NCI-H510A (cell line): ENCODE measurements around the gene TRAF7.

Experiments
- DNase-seq: peaks from one replicate; lab custom pipeline; 2025; lab: John Stamatoyannopoulos, UW

Gene TRAF7

GRCh38 chr16:2165861-2166260 is 10.3 kb downstream of the TRAF7 start:
- DNase-seq = no peak

DNA sequence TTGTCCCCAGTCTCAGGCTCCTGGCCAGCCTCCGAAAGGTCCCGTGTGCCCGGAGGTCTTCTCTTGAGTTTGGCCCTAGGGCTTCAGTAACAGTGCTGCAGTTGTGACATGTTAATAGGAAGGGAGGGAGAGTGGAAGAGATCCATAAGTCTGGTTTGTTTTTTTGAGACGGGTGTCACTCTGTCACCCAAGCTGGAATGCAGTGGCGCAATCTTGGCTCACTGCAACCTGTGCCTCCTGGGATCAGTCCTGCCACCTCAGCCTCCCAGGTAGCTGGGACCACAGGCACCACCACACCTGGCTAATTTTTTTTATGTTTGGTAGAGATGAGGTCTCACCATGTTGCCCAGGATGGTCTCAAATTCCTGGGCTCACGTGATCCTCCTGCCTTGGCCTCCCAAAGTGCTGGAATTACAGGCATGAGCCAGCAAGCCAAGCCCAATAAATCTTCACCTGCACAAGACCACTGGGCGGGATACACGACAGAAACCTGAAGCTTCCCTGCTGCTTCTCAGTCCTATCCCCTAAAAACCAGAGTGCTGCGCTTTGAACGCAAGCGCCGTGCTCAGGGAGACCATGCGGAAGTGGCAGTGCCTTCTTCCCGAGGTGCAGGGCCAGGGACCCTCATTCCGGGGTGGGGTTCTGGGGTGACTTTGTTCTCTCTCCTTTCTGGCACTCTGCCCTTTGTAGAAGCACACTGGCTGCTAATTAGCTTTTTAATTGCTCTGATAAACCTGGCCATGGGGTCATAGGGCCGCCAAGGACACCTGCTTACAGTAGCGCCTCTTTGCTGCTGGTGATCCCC is 10.9 kb downstream of the TRAF7 start:
- no peak for DNase-seq

- no peak for DNase-seq
Measured at GRCh38 chr16:2167068-2167638, 11.6 kb downstream of the TRAF7 start.

DNA sequence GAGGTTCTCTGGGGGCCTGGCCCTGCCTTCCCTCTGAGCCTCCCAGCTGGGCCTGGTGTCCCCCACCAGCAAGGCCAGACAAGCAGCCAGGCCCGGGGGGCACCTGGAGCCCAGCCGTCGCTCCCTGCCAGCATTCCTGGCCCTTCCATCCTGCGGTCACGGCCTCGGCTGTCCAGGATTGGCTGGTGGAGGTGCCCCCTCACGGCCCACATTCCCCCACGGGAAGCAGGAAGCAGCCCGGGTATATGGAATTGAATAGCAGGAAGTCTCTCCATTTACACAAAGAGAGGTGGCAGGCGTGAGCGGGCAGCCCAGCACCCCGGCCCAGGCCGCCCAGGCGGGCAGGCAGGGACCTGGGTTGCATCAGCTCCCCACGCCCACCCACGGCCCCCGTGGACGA is 14.5 kb downstream of the TRAF7 start:
- no peak for DNase-seq

DNA sequence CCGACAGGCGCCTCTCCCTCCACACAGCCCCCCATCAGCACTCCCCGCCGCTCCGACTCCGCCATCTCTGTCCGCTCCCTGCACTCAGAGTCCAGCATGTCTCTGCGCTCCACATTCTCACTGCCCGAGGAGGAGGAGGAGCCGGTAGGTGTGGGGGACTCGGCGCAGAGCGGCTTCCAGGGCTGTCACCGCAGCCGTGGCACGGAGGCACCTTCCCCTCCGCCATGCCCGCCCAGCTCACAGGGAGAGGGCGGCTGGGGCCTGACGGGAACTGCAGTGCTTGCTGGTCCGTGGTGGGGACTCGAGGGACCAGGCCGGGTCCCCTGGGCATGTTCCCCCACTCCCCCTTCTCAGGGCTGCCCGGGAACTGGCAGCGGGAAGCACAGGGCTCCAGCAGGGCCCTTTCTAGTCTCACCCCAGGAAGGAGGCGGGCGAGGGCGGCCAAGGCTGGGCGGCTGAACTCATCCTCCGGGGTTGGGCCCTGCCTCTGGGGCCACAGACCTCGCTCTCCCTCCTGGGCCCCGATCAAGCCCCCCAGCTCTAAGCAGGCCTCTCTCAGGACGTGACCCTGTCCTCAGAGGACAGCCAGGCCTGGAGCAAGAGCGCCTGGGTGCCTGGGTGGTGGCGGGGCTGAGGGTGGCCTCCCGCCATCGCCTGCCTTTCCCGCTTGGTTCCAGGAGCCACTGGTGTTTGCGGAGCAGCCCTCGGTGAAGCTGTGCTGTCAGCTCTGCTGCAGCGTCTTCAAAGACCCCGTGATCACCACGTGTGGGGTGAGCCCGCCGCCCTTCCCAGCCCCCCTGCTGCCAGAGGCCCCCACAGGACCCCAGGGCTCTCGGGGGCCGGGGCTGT is 15.2 kb downstream of the TRAF7 start:
- DNase-seq = no peak

DNA sequence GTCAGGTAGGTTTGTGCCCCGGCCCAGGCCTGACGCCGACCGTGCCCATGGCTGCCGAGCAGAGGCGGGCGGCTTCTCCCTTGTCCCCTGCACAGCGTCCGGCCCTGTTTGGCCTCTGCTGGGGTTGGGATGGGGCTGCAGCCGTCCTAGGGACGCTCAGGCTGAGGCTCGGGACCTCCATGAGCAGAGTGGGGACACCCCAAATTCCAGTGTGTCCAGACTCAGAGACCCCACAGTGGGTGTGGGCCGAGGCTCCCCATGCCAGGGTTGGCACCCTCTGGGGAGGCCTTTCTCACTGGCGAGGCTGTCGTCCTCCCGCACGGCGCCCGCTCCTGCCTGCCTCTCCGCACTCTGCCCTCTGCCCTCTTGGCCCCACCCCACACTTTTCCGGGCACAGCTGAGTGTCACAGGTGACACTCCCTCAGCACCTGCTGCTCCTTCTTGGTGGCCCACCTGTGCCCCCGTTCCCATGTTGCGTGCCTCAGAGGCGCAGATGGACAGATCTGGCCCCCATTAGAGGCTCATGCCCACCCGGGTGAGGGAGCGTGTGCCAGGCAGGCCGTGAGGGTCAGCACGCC is 16.1 kb downstream of the TRAF7 start:
- DNase-seq = no peak

GRCh38 chr16:2172688-2173335 is 17.2 kb downstream of the TRAF7 start:
- DNase-seq = no peak

DNA sequence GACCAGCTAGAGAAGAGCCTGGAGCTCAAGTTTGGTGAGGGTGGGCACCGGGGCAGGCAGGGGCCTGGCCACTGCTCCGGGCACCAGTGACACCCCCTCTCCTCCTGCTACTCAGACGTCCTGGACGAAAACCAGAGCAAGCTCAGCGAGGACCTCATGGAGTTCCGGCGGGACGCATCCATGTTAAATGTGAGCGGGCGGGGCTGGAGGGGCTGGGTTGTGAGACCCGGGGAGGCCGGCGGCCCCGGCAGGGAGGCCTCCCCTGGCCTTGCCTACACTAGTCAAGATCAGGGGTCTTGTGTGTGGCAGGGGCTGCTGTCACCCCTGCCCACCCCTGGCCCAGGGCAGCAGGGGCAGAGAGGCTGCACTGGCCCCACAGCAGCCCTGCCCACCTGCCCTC is 17.8 kb downstream of the TRAF7 start:
- DNase-seq = no peak

GRCh38 chr16:2173916-2174315 is 18.3 kb downstream of the TRAF7 start:
- no peak for DNase-seq

GRCh38 chr16:2174396-2175131 is 19.0 kb downstream of the TRAF7 start:
- no peak for DNase-seq

- DNase-seq = no peak
Measured at GRCh38 chr16:2175454-2175853, 19.9 kb downstream of the TRAF7 start.

GRCh38 chr16:2176047-2176446 is 20.5 kb downstream of the TRAF7 start:
- DNase-seq = no peak

DNA sequence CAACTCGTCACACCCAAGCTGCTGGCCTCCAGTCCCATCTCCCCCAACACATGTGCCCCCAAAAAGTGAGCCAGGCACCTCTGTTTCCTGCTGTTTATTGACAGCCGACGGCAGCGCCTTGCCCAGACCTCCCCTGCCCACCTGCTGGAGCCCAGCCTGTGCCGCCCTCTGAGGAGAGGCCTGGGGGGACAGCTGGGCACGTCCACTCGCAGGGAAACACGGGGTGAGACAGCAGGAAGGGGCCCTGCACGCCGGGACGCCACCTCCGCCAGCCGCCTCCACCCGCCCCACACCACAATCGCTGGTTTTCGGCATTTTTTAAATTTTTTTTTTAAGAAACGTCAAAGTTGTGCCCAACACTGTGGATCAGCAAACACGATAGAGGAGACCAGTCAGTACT is 21.5 kb downstream of the TRAF7 start:
- DNase-seq = no peak

- DNase-seq = no peak
Measured at GRCh38 chr16:2177561-2177960, 22.0 kb downstream of the TRAF7 start.

DNA sequence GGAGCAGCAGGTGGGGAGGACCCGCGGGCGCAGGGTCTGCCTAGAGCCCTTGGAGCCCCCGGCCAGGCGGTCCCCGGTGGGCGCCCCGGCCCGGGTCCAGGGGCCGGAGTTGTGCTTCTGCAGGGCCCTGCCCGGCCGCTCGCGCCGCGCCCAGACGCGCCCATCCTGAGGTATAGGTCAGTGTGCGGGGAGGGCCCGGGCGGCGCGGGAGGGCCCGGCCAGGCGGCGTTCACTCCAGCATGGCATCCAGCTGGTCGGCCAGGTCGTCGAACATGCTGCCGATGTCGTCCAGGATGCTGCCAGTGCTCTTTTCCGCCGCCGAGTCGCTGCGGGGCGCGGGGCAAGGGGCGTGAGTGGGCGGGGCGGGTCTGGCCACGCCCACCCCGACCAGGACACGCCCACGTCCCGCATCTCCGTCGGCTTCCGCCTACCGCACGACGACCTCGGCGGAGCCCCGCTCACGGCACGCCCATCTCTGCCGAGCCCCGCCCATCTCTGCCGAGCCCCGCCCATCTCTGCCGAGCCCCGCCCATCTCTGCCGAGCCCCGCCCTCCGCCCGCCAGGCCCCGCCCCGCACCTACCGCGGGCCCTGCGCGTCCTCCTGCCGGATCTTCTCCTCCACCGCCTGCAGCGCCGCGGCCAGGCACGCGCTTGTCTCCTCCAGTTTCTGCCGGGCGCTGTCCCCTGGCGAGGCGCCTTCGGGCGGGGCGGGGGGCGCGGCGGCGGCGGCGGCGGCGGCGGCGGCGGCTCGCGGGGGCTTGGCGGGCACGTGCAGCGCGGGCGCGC is 22.9 kb downstream of the TRAF7 start:
- no peak for DNase-seq

DNA sequence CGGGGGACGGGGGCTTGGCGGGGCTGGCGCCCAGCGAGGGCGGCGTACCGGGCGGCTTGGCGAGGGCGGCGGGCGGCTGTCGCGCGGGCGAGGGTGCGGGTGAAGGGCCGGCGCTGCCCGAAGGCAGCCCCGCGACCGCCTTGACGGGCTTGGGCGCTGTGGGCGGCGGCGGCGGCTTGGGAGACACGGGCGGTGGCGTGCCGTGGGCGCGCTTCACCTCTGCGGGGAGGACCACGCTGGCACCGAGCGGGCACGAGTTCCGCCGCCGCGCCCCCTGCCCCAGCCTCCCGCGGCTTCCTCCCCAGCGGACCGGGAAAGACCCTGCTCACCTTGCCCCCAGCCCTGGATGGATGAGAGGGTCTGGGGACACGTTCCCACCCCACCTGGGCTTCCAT is 23.5 kb downstream of the TRAF7 start:
- no peak for DNase-seq

DNA sequence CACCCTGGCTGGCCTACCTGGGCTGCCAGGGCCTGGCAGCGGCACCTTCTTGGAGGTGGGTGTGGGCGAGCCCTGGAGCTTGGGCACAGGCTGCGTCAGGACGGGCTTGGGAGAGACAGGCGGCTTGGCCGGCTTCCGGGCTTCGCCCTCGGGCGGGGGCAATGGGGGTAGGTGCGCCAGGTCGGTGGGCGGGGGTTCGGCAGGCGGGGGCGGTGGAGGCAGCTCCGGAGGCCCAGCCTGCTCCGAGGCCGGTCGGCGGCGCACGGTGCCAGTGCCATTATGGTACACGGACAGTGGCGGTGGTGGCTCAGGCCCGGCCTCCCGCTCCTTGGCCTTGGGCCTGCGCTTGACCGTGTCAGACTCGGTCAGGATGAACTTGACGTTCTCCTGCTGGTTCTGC is 24.0 kb downstream of the TRAF7 start:
- no peak for DNase-seq

GRCh38 chr16:2180461-2180860 is 24.9 kb downstream of the TRAF7 start:
- no peak for DNase-seq

GRCh38 chr16:2180962-2181923 is 25.7 kb downstream of the TRAF7 start:
- DNase-seq = no peak
